Measurements from ENCODE around the gene MICAL3. TPM values are rescaled to one million over a fixed set of nuclear protein-coding genes. Genes with fewer than 3 reads are reported as not detected.

The MICAL3 gene
- total RNA-seq, 1 experiment from 2014 or later, result 47.1 TPM

GRCh38 chr22:17999851-18000250, 24.5 kb downstream of the MICAL3 start:
- intact Hi-C loops (cut with micrococcal nuclease; ENCODE audit: unreplicated experiment), result no loop called here
- Histone ChIP-seq H3K4me1 (ENCODE audit: control insufficient read depth, insufficient read depth, low read length) (peaks cover 8% of the 10 kb centered on the region), H3K9me3 (ENCODE audit: control insufficient read depth, insufficient read depth, low read depth, low read length) (no peaks in the 10 kb centered on the region), H3K36me3 (ENCODE audit: control insufficient read depth, insufficient read depth, low read length) (no peaks in the 10 kb centered on the region; the same call in 1 of the 2 replicates), H3K27ac (ENCODE audit: low read length) (no peak overlapping the region), H3K27me3 (ENCODE audit: control insufficient read depth, insufficient read depth, low read length) (no peaks in the 10 kb centered on the region), H3K4me3 (ENCODE audit: low read depth in 2 of 2, low read length in 2 of 2) (peak overlapping the region; percentile 64 to 69)
- ATAC-seq (no peak), DNase-seq (ENCODE audit: low read depth, low spot score) (no peak)
- POLR2A ChIA-PET, result interaction anchor here (0.7 kb wide), 1 partner anchor 260 kb away, joined by 8 read pairs; no protein-coding TSS in a partner anchor
- in situ Hi-C loops (cut with HindIII; ENCODE audit: low pct_unique_long_range_greater_than_20kb, low sequenced_read_pairs), result no loop called here
- no peak for TF ChIP-seq POLR2AphosphoS5 (IDR thresholded peaks at IDR 0.05; ENCODE audit: low read depth, low read length)
- no peak for TF ChIP-seq REST (IDR thresholded peaks at IDR 0.05; ENCODE audit: insufficient read depth in 1 of 2, low read depth in 2 of 2, low read length in 1 of 2)
- no peak for TF ChIP-seq CTCF (IDR thresholded peaks at IDR 0.05)
- TF ChIP-seq TCF7L2 (IDR thresholded peaks at IDR 0.05; ENCODE audit: low read depth, low read length), result no peak
- no peak for TF ChIP-seq SIN3A (IDR thresholded peaks at IDR 0.05; ENCODE audit: borderline replicate concordance, insufficient read depth, low read depth, low read length)
- no TSS peak for BruUV-seq (replicated peaks)
- CTCF ChIA-PET, result interaction anchor here (0.6 kb wide), 1 partner anchor 150 kb away, joined by 3 read pairs; the partner anchor contains the start of gene USP18

GRCh38 chr22:17998913-17999312, 25.4 kb downstream of the MICAL3 start:
- peaks cover 8% of the 10 kb centered on the region for H3K4me1 ChIP-seq (ENCODE audit: control insufficient read depth, insufficient read depth, low read length)
- no peaks in the 10 kb centered on the region; the same call in 1 of the 2 replicates for H3K36me3 ChIP-seq (ENCODE audit: control insufficient read depth, insufficient read depth, low read length)
- ChIA-PET CTCF (no interaction called here), POLR2A (no interaction called here)
- H3K4me3 ChIP-seq (ENCODE audit: low read depth in 2 of 2, low read length in 2 of 2), result no peak overlapping the region
- DNase-seq (ENCODE audit: low read depth, low spot score) (no peak), ATAC-seq (no peak)
- no TSS peak for BruUV-seq (replicated peaks)
- TF ChIP-seq SIN3A (IDR thresholded peaks at IDR 0.05; ENCODE audit: borderline replicate concordance, insufficient read depth, low read depth, low read length), result no peak
- no peak for TF ChIP-seq CTCF (IDR thresholded peaks at IDR 0.05)
- no peak for TF ChIP-seq TCF7L2 (IDR thresholded peaks at IDR 0.05; ENCODE audit: low read depth, low read length)
- no peak for TF ChIP-seq REST (IDR thresholded peaks at IDR 0.05; ENCODE audit: insufficient read depth in 1 of 2, low read depth in 2 of 2, low read length in 1 of 2)
- no peak for TF ChIP-seq POLR2AphosphoS5 (IDR thresholded peaks at IDR 0.05; ENCODE audit: low read depth, low read length)
- H3K27me3 ChIP-seq (ENCODE audit: control insufficient read depth, insufficient read depth, low read length), result no peaks in the 10 kb centered on the region
- no peaks in the 10 kb centered on the region for H3K9me3 ChIP-seq (ENCODE audit: control insufficient read depth, insufficient read depth, low read depth, low read length)
- intact Hi-C loops (cut with micrococcal nuclease; ENCODE audit: unreplicated experiment) (no loop called here), in situ Hi-C loops (cut with HindIII; ENCODE audit: low pct_unique_long_range_greater_than_20kb, low sequenced_read_pairs) (no loop called here)
- H3K27ac ChIP-seq (ENCODE audit: low read length), result no peak overlapping the region

All from Panc1 (cell line).